Stimulated activated naive CD8-positive, alpha-beta T cell treated with anti-CD3 and anti-CD28 coated beads, Interleukin-15, Interleukin-2, amounts not matched to agents 100 ng/mL and 50 ng/mL, for 24 hours (primary cell): ENCODE measurements around the gene PRRC2A.

ENCODE experiments used
- H3K27ac Mint-ChIP-seq: one replicate; pipeline ENCODE4 v1.8.0; 2021; ENCODE audit warnings: mild to moderate bottlenecking, mixed read lengths
- H3K27me3 Mint-ChIP-seq: one replicate; pipeline ENCODE4 v1.8.0; 2021; ENCODE audit warnings: mixed read lengths
- H3K36me3 Mint-ChIP-seq: one replicate; pipeline ENCODE4 v1.8.0; 2021; ENCODE audit warnings: low read depth, mixed read lengths
- H3K4me1 Mint-ChIP-seq: one replicate; pipeline ENCODE4 v1.8.0; 2021; ENCODE audit warnings: low read depth, mixed read lengths
- H3K4me3 Mint-ChIP-seq: one replicate; pipeline ENCODE4 v1.8.0; 2021; ENCODE audit warnings: mild to moderate bottlenecking, mixed read lengths
- H3K9me3 Mint-ChIP-seq: one replicate; pipeline ENCODE4 v1.8.0; 2021; ENCODE audit warnings: mixed read lengths

Gene PRRC2A

GRCh38 chr6:31677955-31678354 is 57.4 kb downstream of the PRRC2A start:
- no peak overlapping the region for H3K4me3 Mint-ChIP-seq
- H3K27me3 Mint-ChIP-seq = no peaks in the 10 kb centered on the region
- H3K27ac Mint-ChIP-seq = no peak overlapping the region
- peaks cover 5% of the 10 kb centered on the region for H3K36me3 Mint-ChIP-seq
- no peaks in the 10 kb centered on the region for H3K9me3 Mint-ChIP-seq
- peaks cover 18% of the 10 kb centered on the region for H3K4me1 Mint-ChIP-seq

DNA sequence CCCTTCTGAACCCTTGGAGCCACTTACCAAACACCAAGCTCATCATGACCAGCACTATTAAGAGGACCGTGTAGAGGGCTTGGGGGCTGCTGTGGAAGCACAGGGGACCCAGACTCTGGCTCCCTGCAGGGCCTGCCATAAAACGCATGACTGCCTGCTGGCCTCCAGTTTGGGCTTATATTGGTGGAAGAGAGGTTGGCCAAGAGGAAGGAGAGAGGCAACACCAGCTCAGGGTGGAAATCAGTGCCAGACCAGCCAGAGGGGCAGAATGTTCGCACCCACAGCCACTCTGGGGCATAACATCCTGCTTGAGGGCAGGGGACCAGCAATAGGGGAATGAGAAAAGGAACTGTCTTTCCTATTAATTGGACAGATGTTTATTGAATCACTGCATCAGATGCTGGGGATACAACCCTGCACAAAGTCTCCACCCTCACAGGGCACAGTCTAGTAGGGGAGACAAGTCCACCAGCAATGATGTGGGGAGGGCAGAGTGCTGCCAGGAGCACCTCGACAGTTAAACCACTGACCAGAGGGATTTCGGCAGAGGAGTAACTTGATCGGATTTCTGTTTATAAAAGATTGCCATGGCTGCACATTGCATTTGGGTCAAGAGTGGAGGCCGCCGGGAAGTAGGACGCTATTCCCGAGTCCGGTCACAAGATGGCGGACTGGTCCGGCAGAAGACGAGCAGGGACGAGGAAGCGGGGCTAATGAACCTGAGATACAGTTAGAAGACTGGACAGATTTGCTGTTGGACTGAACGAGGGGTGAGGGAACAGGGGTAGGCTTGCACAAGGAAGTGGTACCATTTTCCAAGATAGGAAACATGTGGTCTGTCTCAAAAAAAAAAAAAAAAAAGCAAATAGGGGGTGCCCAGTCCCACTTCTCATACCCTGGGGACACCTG is 60.0 kb downstream of the PRRC2A start, which contains the start of gene LY6G5C:
TSS of gene LY6G5C (minus strand) at position 842 of the 909 bp plus-strand sequence. CDS start at position 148, 694 bp downstream.
- Mint-ChIP-seq H3K4me3 (peak within 1 kb of the TSS; percentile 75), H3K9me3 (no peaks in the 10 kb centered on the region), H3K27me3 (no peaks in the 10 kb centered on the region), H3K36me3 (no peaks in the 10 kb centered on the region), H3K27ac (peak within 1 kb of the TSS; percentile 70), H3K4me1 (peaks cover 18% of the 10 kb centered on the region)

DNA sequence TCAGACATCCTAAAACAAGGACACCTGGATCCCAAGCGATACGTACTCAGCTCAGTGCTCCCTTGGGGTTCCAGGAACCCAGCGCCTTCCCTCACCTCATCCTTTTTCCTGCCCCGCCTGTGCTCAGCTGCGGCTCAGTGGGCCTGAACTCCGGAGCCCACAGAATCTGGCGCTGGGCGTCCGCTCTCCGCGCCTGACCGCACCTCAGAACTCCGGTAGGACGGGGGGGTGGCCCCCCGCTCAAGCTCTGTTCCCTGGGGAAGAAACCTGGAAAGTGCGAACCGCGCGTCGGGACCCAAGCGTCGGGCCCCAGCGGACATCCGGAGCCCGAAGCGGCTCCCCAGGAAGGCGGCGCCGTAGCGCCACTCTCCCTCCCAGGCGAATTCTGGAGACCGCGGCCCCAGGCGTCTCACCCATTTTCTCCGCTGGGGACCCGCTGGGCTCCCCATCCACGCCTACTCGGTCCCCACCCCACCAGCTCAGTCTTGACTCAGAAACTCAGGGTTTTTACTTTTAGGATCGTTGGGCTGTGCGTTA is 60.7 kb downstream of the PRRC2A start:
- H3K36me3 Mint-ChIP-seq = no peaks in the 10 kb centered on the region
- peak overlapping the region; percentile 75 for H3K4me3 Mint-ChIP-seq
- H3K4me1 Mint-ChIP-seq = peaks cover 18% of the 10 kb centered on the region
- H3K27me3 Mint-ChIP-seq = no peaks in the 10 kb centered on the region
- H3K9me3 Mint-ChIP-seq = no peaks in the 10 kb centered on the region
- peak overlapping the region; percentile 70 for H3K27ac Mint-ChIP-seq

DNA sequence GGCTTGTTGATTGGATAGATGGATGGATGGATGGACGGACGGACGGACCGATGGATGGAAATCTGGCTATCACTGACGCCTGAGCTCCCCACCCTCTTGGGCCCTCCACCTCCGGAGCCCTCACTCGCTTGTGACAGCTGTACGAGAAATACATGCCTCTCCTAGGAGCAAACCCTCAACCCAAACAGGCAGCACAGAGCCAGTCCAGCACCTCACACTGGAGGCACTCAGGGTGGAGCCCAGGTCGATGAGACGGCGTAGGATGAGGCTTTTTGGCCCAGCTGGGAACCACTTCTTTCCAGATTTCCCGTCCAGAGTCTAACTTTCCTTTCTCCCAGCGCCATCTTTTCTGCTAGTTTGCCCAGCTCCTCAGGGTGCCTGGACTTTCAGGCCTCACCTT is 63.1 kb downstream of the PRRC2A start:
- Mint-ChIP-seq H3K36me3 (peaks cover 8% of the 10 kb centered on the region), H3K9me3 (no peaks in the 10 kb centered on the region), H3K4me3 (no peak overlapping the region), H3K4me1 (peaks cover 18% of the 10 kb centered on the region), H3K27ac (no peak overlapping the region), H3K27me3 (no peaks in the 10 kb centered on the region)

DNA sequence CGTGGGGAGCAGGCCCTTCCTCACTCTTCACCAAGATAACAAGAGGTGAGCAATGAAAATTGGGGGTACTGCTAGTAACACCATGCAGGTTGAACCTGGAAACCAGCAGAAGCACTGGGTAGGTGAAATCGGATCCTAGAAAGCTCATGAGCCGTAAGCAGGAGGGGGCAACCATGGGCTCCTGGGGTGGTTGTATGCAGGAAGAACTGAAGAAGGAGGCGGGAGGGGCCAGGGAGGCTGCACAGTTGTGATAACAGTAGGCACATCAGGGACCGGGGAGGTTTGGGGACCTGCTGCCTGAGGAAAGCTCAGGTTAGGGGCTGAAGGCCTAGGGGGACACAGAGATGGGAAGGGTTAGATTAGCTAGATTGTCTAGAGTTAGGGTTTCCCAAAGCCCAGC is 66.0 kb downstream of the PRRC2A start:
- Mint-ChIP-seq H3K4me1 (peaks cover 19% of the 10 kb centered on the region), H3K27ac (no peak overlapping the region), H3K36me3 (peaks cover 25% of the 10 kb centered on the region), H3K4me3 (no peak overlapping the region), H3K27me3 (no peaks in the 10 kb centered on the region), H3K9me3 (no peaks in the 10 kb centered on the region)

GRCh38 chr6:31687321-31687720 is 66.8 kb downstream of the PRRC2A start:
- Mint-ChIP-seq H3K27ac (no peak overlapping the region), H3K36me3 (peaks cover 25% of the 10 kb centered on the region), H3K4me1 (peaks cover 16% of the 10 kb centered on the region), H3K9me3 (no peaks in the 10 kb centered on the region), H3K4me3 (no peak overlapping the region), H3K27me3 (no peaks in the 10 kb centered on the region)
